ENCODE data around the gene CAMK2A.

DNA sequence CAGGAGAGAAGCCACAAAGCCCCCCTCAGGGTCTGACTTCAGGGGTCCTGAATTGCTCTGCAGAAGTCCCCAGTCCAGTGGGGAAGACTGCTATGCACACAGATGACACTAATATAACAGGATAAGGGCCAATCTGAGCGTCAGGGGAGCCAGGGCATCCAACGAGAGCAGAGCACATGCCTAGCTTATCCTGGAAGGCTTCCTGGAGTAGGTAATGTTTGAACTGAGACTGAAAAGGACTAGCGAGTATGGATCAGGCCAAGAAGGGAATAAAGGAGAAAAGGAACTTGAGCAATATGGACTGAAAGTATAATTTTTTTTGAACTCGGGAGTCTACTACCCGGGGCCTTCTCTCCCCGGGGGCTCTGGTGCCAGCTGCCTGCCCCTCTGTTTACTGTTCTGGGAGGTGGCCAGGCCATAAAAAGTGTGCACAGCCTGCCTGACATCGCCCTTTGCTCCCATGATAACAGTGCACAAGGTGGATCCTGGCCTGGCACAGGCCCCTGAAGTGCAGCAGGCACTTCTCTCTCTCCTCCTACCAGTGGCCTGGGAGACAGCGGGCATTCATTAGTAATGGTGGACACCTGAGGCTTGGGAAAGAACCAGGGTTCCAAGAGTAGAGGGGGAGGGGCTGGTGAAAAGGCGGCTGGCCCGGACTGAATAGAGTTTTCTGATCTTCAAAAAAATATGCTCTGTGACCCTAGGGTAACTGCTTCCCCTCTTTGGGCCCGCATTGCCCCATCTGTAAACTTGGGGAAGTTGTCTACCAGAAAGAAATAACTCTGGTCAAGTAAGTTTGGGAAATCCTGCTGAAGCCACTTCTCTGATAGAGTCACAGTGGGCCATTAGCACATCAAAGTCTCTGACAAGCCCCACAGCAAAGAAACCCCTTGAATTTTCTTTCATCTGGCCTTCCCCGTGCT, 104.3 kb downstream of the CAMK2A start:
- TF ChIP-seq CTCF (IDR thresholded peaks at IDR 0.05) (no peak), POLR2A (IDR thresholded peaks at IDR 0.05) (no peak)
